Left kidney (tissue), 2 donors: ENCODE data around the gene R3HCC1L. TPM values are rescaled to one million over a fixed set of nuclear protein-coding genes. Genes with fewer than 3 reads are reported as not detected.
A peak's percentile ranks its signal among the peaks of the same experiment; 100 is the strongest.

Source experiments
- DNase-seq: peaks from one replicate; pipeline ENCODE4 v3.0.0-alpha.2; 2013
- polyA plus RNA-seq: library from polyadenylated mRNA; unstranded; fragments of 120-200 nt; gene quantifications from one replicate; pipeline ENCODE4 v1.2.1, GENCODE V29; 2013; ENCODE audit not compliant: insufficient read length

The R3HCC1L gene
- polyA plus RNA-seq, 1 donor: 23.3 TPM

- no peak for DNase-seq
Observed at GRCh38 chr10:98235846-98236245, 101.4 kb downstream of the R3HCC1L start.

GRCh38 chr10:98236862-98237261, 102.4 kb downstream of the R3HCC1L start:
- DNase-seq: no peak

GRCh38 chr10:98238391-98238790, 103.9 kb downstream of the R3HCC1L start:
- DNase-seq: no peak

GRCh38 chr10:98240524-98240923, 106.1 kb downstream of the R3HCC1L start:
- no peak for DNase-seq

GRCh38 chr10:98242823-98243222, 108.4 kb downstream of the R3HCC1L start:
- no peak for DNase-seq

GRCh38 chr10:98244141-98244540, 109.7 kb downstream of the R3HCC1L start:
- no peak for DNase-seq

GRCh38 chr10:98244586-98244985, 110.1 kb downstream of the R3HCC1L start:
- DNase-seq: no peak

- DNase-seq: peak; percentile 82
Observed at GRCh38 chr10:98246911-98247805, 112.7 kb downstream of the R3HCC1L start.

- no peak for DNase-seq
Observed at GRCh38 chr10:98248018-98248417, 113.6 kb downstream of the R3HCC1L start.

- DNase-seq: no peak
Observed at GRCh38 chr10:98249134-98249533, 114.7 kb downstream of the R3HCC1L start.

- no peak for DNase-seq
Observed at GRCh38 chr10:98251399-98251798, 116.9 kb downstream of the R3HCC1L start.

GRCh38 chr10:98252464-98252863, 118.0 kb downstream of the R3HCC1L start:
- no peak for DNase-seq

- no peak for DNase-seq
Observed at GRCh38 chr10:98253499-98253898, 119.0 kb downstream of the R3HCC1L start.

- no peak for DNase-seq
Observed at GRCh38 chr10:98254234-98254974, 119.9 kb downstream of the R3HCC1L start.

- DNase-seq: no peak
Observed at GRCh38 chr10:98255146-98255877, 120.9 kb downstream of the R3HCC1L start.

- DNase-seq: no peak
Observed at GRCh38 chr10:98256692-98257091, 122.2 kb downstream of the R3HCC1L start.

- no peak for DNase-seq
Observed at GRCh38 chr10:98257198-98257597, 122.7 kb downstream of the R3HCC1L start.

- no peak for DNase-seq
Observed at GRCh38 chr10:98257961-98258360, 123.5 kb downstream of the R3HCC1L start.

- DNase-seq: no peak
Observed at GRCh38 chr10:98258683-98259454, 124.4 kb downstream of the R3HCC1L start.

GRCh38 chr10:98259606-98260315, 125.3 kb downstream of the R3HCC1L start:
- no peak for DNase-seq

- no peak for DNase-seq
Observed at GRCh38 chr10:98260350-98260749, 125.9 kb downstream of the R3HCC1L start.
